Activated T-cell treated with anti-CD3 and anti-CD28 coated beads for 4 hours (primary cell): Measurements from ENCODE around the gene CYSLTR2.

Experiments used
- DNase-seq: peaks from one replicate; pipeline ENCODE4 v3.0.0-alpha.2; 2020

Gene CYSLTR2

DNA sequence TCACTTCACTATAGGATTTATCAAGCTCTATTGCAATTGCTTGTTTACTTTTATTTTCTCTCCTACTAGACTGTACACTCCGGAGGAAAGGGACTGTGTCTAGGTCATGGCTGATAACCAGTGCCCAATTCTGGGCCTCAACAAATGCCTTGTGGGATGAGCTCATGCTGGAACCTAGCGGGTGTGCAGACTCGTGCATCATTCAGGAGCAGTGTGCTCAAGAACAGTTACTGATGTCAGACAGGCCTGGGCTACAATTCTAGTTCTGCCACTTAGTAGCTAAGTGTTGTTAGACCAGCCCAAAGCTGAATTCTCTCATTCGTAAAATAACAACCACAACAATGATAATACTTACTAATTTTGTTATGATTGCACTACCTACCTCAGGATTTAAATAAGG lies 95.4 kb downstream of the CYSLTR2 start:
- no peak for DNase-seq

DNA sequence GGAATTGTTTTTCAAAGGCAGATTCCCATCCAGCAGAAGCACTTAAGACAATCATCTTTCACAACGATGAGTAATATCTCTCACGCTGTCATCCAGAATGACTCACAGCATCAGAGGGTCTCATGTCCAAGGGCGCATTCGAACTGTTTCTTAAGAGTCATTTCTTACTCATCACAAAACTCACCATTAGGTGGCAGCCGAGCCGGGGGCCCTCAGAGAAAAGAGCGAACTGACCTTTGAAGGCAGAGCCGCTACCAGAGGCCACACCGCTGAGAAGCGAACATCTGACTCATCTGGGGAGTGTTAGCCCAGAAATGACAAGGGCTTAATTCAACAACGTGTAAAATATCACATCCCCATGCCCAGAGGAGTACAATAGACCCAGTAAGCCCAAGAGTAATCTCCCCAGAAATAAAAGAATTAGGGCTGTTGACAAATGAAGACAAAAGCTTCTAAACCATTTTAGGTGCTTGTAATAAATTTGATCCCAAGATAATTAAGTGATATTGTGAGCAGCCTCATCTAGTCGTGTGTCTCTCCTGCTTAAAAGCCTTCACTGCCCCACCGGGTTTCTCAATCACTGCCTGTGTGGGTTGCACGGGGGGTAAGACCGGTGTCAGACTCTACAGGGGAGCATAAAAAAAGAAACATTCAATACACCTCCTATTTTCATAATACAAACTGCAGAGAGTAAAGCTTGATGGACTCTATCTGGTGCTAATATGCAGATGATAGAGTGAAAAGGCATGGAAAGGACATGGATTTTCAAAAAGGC lies 96.2 kb downstream of the CYSLTR2 start:
- peak; percentile 42 for DNase-seq

GRCh38 chr13:48750588-48751383 lies 97.1 kb downstream of the CYSLTR2 start:
- DNase-seq, result no peak

GRCh38 chr13:48760626-48761025 lies 106.9 kb downstream of the CYSLTR2 start:
- no peak for DNase-seq
